Activated B cell treated with CpG ODN at 0.5 μM for 24 hours (primary cell): ENCODE measurements around the gene AOC2. TPM values are rescaled to one million over a fixed set of nuclear protein-coding genes. Genes with fewer than 3 reads are reported as not detected.

Source experiments
- ATAC-seq: fragments of 200-7000 bp; cut with Tn5 transposase; one replicate; pipeline ENCODE4 v1.10.0; 2021; ENCODE audit warnings: low read depth, mild to moderate bottlenecking, moderate library complexity
- CTCF ChIA-PET: fragments of 350-600 bp; sonication (Branson Sonifier 250); formaldehyde crosslinking; loops from one replicate; lab custom pipeline; 2021; ENCODE audit warnings: antibody characterized with exemption; lab: Charles Lee
- POLR2A ChIA-PET: fragments of 350-600 bp; sonication (Branson Sonifier 250); formaldehyde crosslinking; loops from one replicate; lab custom pipeline; 2021; ENCODE audit warnings: antibody characterized with exemption; lab: Charles Lee
- DNase-seq: peaks from one replicate; pipeline ENCODE4 v3.0.0; 2022
- H3K27ac Mint-ChIP-seq: one replicate; pipeline ENCODE4 v1.8.0; 2020; ENCODE audit warnings: mixed read lengths
- H3K27me3 Mint-ChIP-seq: one replicate; pipeline ENCODE4 v1.8.0; 2021; ENCODE audit warnings: mixed read lengths
- H3K36me3 Mint-ChIP-seq: one replicate; pipeline ENCODE4 v1.8.0; 2021; ENCODE audit warnings: low read depth, mixed read lengths
- H3K4me1 Mint-ChIP-seq: one replicate; pipeline ENCODE4 v1.8.0; 2021; ENCODE audit warnings: mixed read lengths
- H3K4me3 Mint-ChIP-seq: one replicate; pipeline ENCODE4 v1.8.0; 2020; ENCODE audit warnings: mild to moderate bottlenecking, mixed read lengths
- H3K9me3 Mint-ChIP-seq: one replicate; pipeline ENCODE4 v1.8.0; 2020; ENCODE audit warnings: mixed read lengths
- CTCF ChIP-seq: fragments of 200-600 bp; IDR thresholded peaks from one replicate; pipeline ENCODE4 v1.8.0; 2022; ENCODE audit warnings: antibody characterized with exemption, mild to moderate bottlenecking
- intact Hi-C: fragments of 100-400 bp; cut with micrococcal nuclease; formaldehyde crosslinking; loops from one replicate; pipeline ENCODE4 v1.15.1; 2024
- total RNA-seq: library from RNA; stranded (reverse); gene quantifications from 2 replicates; pipeline ENCODE4 v1.2.3, GENCODE V29; 2022

AOC2 gene
- total RNA-seq, 1 donor from 2014 or later = 3.9 TPM

- peak; percentile 60 for ATAC-seq
- Mint-ChIP-seq H3K27ac (peak overlapping the region; percentile 59), H3K36me3 (peaks cover 49% of the 10 kb centered on the region), H3K4me3 (no peak overlapping the region), H3K9me3 (no peaks in the 10 kb centered on the region), H3K27me3 (no peaks in the 10 kb centered on the region), H3K4me1 (peaks cover 17% of the 10 kb centered on the region)
- ChIA-PET CTCF (no interaction called here), POLR2A (interaction anchor here (0.6 to 2.1 kb wide), 6 partner anchors 22 to 1657 kb away, joined by 3 to 8 read pairs (median 3); partner anchors contain the start of genes BECN1, GPATCH8, PSMC3IP and RPL27)
- no peak for TF ChIP-seq CTCF
- DNase-seq = no peak
- intact Hi-C loops = no loop called here
Observed at GRCh38 chr17:42845918-42846593, 1.7 kb downstream of the AOC2 start.

- Mint-ChIP-seq H3K27me3 (no peaks in the 10 kb centered on the region), H3K4me1 (peaks cover 17% of the 10 kb centered on the region), H3K4me3 (no peak overlapping the region), H3K9me3 (no peaks in the 10 kb centered on the region), H3K27ac (no peak overlapping the region), H3K36me3 (peaks cover 42% of the 10 kb centered on the region)
- DNase-seq (no peak), ATAC-seq (no peak)
- no peak for TF ChIP-seq CTCF
- CTCF ChIA-PET = interaction anchor here (1.7 kb wide), 1 partner anchor 151 kb away, joined by 5 read pairs; the partner anchor contains the start of gene RPL27
- intact Hi-C loops = no loop called here
- POLR2A ChIA-PET = interaction anchor here (0.7 to 1.9 kb wide), 3 partner anchors 12 to 469 kb away, joined by 3 to 8 read pairs (median 4); partner anchors contain the start of gene BECN1
Observed at GRCh38 chr17:42846594-42847280, 2.4 kb downstream of the AOC2 start.

GRCh38 chr17:42848093-42848492 lies 3.7 kb downstream of the AOC2 start:
- Mint-ChIP-seq H3K36me3 (peaks cover 28% of the 10 kb centered on the region), H3K9me3 (no peaks in the 10 kb centered on the region), H3K27me3 (no peaks in the 10 kb centered on the region), H3K4me1 (peaks cover 17% of the 10 kb centered on the region), H3K27ac (no peak overlapping the region), H3K4me3 (no peak overlapping the region)
- DNase-seq = no peak
- intact Hi-C loops = no loop called here
- ATAC-seq = no peak
- ChIA-PET CTCF (interaction anchor here (1.7 kb wide), 1 partner anchor 150 kb away, joined by 5 read pairs; the partner anchor contains the start of gene RPL27), POLR2A (interaction anchor here (0.5 to 0.6 kb wide), 2 partner anchors 364 to 468 kb away, joined by 7 to 12 read pairs; no protein-coding TSS in a partner anchor)
- TF ChIP-seq CTCF = no peak

- Mint-ChIP-seq H3K27ac (no peak overlapping the region), H3K9me3 (no peaks in the 10 kb centered on the region), H3K27me3 (peaks cover 5% of the 10 kb centered on the region), H3K4me1 (peaks cover 17% of the 10 kb centered on the region), H3K36me3 (peaks cover 19% of the 10 kb centered on the region), H3K4me3 (no peak overlapping the region)
- intact Hi-C loops = no loop called here
- DNase-seq (no peak), ATAC-seq (no peak)
- no peak for TF ChIP-seq CTCF
- CTCF ChIA-PET = no interaction called here
- POLR2A ChIA-PET = no interaction called here
Observed at GRCh38 chr17:42849031-42849430, 4.7 kb downstream of the AOC2 start.
